Measurements from ENCODE around the gene LMO2.

The LMO2 gene

DNA sequence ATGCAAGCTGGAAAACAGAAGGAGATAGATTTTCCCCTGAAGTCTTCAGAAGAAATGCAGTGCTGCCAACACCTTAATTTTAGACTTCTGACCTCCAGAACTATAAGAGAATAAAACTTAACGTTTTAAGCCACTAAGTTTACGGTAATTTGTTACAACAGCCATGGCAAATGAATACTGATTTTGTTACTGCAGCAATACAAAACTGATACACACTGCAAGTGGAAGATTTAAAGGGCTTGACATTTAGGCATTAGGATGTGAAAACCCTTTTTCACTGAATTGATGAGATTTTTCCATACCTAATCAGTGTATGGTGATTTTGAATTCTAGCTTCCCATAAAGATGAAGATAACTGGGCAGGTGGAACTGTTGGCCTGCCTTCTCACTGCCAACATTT is 22.1 kb upstream of the LMO2 start:
- DNase-seq = no peak

GRCh38 chr11:33912405-33913361 is 20.8 kb upstream of the LMO2 start:
- peak; percentile 30 to 67 for DNase-seq

GRCh38 chr11:33910958-33911339 is 19.1 kb upstream of the LMO2 start:
- DNase-seq = no peak

- DNase-seq = no peak
These were observed 18.6 kb upstream of the LMO2 start for GRCh38 chr11:33910296-33910957.

DNA sequence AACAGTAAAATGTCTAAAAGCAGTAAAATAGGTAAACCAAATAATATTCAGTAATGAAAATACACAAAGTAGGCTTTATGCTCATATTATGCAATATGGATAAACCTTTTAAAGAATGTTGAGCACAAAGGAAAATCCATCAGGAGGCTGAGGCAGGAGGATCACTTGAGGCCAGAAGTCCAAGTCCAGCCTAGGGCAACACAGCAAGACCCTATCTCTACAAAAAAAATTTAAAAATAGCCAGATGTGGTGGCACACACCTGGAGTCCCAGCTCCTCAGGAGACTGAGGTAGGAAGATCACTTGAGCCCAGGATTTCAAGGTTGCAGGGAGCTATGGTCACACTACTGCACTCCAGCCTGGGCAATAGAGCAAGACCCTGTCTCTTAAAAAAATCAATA is 17.7 kb upstream of the LMO2 start:
- DNase-seq = no peak

DNA sequence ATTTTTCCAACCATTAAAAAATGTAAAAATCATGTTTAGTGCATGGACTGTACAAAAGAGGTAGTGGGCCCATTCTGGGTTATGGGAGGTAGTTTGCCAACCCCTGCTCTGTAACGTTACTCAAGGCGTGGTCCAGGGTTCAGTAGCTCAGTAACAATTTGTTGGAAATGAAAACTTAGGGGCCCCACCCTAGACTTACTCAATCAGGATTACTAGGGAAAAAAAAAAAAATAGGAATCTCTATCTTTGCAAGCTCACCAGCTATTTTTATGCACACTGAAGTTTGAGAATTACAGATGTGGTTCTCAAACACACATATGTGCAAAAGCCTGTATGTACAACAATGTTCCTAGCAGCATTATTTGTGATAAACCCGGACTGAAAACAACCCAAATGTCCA is 17.3 kb upstream of the LMO2 start:
- no peak for DNase-seq

- peak in 1 of 2 donors; percentile 56 for DNase-seq
These were observed 15.5 kb upstream of the LMO2 start for GRCh38 chr11:33907421-33907820.

DNA sequence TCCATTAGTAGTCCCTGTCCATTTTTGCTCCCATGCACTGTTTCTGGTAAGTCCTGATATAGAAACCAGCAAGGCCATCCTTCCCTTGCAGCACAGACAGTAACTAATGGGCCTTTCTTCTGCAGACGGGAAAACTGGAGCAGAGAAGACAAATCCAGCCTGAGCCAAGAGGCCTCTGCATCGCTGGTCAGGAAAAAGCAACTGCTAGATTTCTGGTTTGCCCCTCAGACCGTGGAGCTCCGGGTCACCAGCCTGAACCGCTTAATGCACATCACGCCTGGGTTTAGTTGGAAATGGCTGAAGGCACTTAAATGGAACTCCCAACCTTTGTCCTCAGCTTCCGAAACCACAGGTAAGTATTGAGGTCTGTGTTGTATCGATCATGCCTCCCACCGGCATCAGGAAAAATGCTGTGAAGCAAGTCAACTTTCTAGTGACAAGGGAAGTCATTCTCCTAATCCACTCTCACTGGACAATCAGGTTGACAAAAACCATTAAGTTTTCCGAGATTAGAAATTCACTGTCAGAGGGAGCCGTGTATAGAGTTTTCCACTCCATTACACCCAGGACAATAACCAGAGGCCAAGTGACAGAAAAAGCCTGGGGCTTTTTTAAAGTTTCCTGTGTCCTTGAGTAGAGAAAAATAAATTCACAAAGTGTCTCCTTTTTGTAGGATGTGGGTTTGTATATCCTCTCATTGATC is 14.8 kb upstream of the LMO2 start:
- no peak for DNase-seq

GRCh38 chr11:33904102-33904501 is 12.2 kb upstream of the LMO2 start:
- DNase-seq = no peak

DNA sequence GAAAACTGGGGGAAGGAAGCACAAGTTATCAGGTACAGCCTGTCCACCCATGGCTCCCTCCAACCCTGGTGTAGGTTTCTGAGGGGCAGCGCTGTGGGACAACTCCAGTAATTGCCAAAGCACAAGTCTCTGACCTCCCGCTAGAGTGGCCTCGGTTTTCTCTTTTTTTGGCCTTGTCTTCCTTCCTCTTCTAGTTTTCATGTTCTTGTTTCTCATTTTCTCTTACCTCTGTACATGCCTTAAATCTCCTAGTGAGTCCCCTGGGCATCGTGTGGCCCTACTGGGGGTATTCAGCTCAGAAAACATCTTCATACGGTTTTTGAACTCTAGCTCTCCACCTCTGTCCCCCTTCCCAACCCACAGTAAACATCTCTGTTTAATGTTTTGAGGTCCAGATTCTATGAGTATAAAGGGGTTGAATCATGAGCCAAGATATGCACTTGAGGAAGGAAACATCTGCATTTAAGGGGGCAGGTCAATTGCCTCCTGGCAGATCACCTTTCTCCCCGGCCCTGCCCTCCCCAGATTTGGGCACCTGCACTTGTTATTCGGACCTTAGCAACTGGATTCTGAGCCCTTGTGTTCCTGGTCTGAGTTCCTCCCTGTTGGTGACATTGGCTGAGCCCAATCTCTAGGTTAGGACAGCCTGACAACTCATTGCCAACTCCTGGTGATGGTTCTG is 8.4 kb upstream of the LMO2 start:
- DNase-seq = peak in 1 of 2 donors; percentile 20

GRCh38 chr11:33899400-33900037 is 7.6 kb upstream of the LMO2 start:
- DNase-seq = no peak

GRCh38 chr11:33898957-33899356 is 7.1 kb upstream of the LMO2 start:
- DNase-seq = no peak

GRCh38 chr11:33897761-33898375 is 6.0 kb upstream of the LMO2 start:
- DNase-seq = no peak

- DNase-seq = no peak
These were observed 5.0 kb upstream of the LMO2 start for GRCh38 chr11:33896911-33897310.

GRCh38 chr11:33895752-33896137 is 3.9 kb upstream of the LMO2 start:
- no peak for DNase-seq

DNA sequence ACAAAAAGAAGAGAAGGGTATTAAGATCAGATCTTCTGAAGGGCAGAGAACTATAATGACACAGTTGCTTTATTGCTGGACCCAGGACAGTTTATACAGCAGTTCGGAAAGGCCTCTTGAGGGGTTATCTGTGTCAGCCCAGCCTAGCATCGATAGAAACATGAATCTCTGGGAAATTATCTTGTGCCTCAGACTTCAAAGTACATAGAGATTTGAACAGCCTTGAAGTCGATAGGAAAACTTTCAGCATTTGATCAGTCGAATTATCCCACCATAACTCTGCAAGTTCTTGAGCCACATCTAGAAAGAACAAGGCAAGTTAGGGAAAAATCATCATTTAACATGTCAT is 2.5 kb upstream of the LMO2 start:
- DNase-seq = no peak

GRCh38 chr11:33893711-33894397 is 2.0 kb upstream of the LMO2 start:
- DNase-seq = peak; percentile 40 to 97

DNA sequence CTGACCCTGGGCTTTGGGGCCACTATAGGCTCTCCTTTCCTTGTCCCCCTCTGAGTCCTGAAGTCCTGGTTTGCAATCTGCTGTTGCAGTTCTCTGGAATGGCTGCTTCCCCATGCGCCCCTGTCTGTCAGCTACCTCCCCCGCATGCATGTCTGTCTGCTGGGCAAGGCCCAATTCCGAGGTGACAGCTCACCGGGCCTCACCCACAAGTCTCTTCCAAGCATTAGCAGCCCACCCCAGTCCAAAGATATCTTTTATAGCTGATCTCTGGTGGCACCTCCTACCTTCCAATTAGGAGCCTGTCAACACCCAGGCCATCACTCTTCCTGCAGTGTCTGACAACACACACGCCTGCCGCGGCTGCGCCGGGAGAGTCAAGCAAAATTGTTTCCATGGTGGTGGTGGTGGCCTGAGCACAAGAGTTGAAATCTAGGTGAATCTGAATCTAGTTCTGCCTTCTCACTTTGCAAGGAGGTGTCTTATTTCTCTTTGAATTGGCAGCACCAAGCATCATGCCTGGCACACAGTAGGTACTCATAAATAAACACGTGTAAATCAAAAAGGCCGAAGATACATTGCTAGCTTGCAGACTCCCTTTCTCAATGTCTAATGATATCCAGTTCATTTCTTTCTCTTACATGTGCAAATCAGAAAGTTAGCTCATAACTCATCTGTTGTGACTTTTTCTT is 1.2 kb upstream of the LMO2 start:
- peak in 1 of 2 donors; percentile 48 for DNase-seq

- DNase-seq = no peak
These were observed 2.0 kb downstream of the LMO2 start for GRCh38 chr11:33889821-33890378.

- DNase-seq = peak in 1 of 2 donors; percentile 23
These were observed 2.6 kb downstream of the LMO2 start for GRCh38 chr11:33889296-33889695.

DNA sequence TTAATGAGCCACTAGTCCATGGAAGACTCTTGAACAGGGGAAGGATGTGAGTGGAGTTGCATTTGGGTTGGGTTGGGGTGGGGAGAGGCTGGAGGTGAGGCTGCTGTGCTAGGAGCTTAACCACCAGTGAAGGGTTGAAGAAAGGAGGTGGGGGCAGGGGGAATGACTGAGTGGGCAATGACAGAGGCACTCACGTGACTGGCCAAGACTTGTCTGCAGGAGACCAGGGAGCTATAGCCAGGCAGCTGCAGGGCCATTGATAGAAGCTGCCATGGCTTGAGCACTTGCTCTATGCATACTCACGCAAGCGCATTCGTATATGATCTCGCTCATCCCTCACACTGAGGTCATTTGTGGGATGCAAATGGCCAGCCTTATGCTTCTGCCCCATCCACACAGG is 4.0 kb downstream of the LMO2 start:
- DNase-seq = no peak
